ENCODE measurements around the gene AASS.
"Not testable (repeated sequence)": the region's sequence is repeated elsewhere in the genome, so short reads cannot be mapped to it uniquely, and the experiment has no call there.

The AASS gene

GRCh38 chr7:122143751-122144711 lies at the start of gene AASS:
Gene AASS, minus strand, starts transcription at chr7:122144249. Its CDS starts 10,523 bp downstream, at chr7:122133726.
- Histone ChIP-seq H3K4me3 (ENCODE audit: low read depth in 1 of 2, low read length in 2 of 2) (peak within 1 kb of the TSS; percentile 82 to 86), H3K36me3 (ENCODE audit: control insufficient read depth in 1 of 2, insufficient read depth in 2 of 2, low read length in 2 of 2) (no peaks in the 10 kb centered on the region), H3K9me3 (ENCODE audit: control insufficient read depth in 1 of 2, low read length in 2 of 2) (no peaks in the 10 kb centered on the region), H3K9ac (ENCODE audit: low read depth in 1 of 2, low read length in 2 of 2) (peak within 1 kb of the TSS; percentile 52 to 73), H3K4me1 (ENCODE audit: control insufficient read depth in 1 of 2, insufficient read depth in 2 of 2, low read length in 2 of 2) (peaks cover 10 to 13% of the 10 kb centered on the region in 2 donors), H3K27me3 (ENCODE audit: control insufficient read depth in 1 of 2, insufficient read depth in 2 of 2, low read length in 2 of 2) (no peaks in the 10 kb centered on the region), H3K27ac (ENCODE audit: low read depth, low read length) (peak within 1 kb of the TSS; percentile 86)

GRCh38 chr7:122188785-122189184 lies 44.7 kb upstream of the AASS start:
- Histone ChIP-seq H3K9me3 (ENCODE audit: control insufficient read depth in 1 of 2, low read length in 2 of 2) (no peaks in the 10 kb centered on the region), H3K4me3 (ENCODE audit: low read depth in 1 of 2, low read length in 2 of 2) (no peak overlapping the region), H3K36me3 (ENCODE audit: control insufficient read depth in 1 of 2, insufficient read depth in 2 of 2, low read length in 2 of 2) (no peaks in the 10 kb centered on the region), H3K27ac (ENCODE audit: low read depth, low read length) (no peak overlapping the region), H3K27me3 (ENCODE audit: control insufficient read depth in 1 of 2, insufficient read depth in 2 of 2, low read length in 2 of 2) (no peaks in the 10 kb centered on the region), H3K4me1 (ENCODE audit: control insufficient read depth in 1 of 2, insufficient read depth in 2 of 2, low read length in 2 of 2) (no peaks in the 10 kb centered on the region), H3K9ac (ENCODE audit: low read depth in 1 of 2, low read length in 2 of 2) (no peak overlapping the region)

- Histone ChIP-seq H3K36me3 (ENCODE audit: control insufficient read depth in 1 of 2, insufficient read depth in 2 of 2, low read length in 2 of 2) (no peaks in the 10 kb centered on the region), H3K4me3 (ENCODE audit: low read depth in 1 of 2, low read length in 2 of 2) (no peak overlapping the region), H3K27ac (ENCODE audit: low read depth, low read length) (no peak overlapping the region), H3K9me3 (ENCODE audit: control insufficient read depth in 1 of 2, low read length in 2 of 2) (no peaks in the 10 kb centered on the region), H3K27me3 (ENCODE audit: control insufficient read depth in 1 of 2, insufficient read depth in 2 of 2, low read length in 2 of 2) (no peaks in the 10 kb centered on the region), H3K9ac (ENCODE audit: low read depth in 1 of 2, low read length in 2 of 2) (no peak overlapping the region), H3K4me1 (ENCODE audit: control insufficient read depth in 1 of 2, insufficient read depth in 2 of 2, low read length in 2 of 2) (no peaks in the 10 kb centered on the region)
These were observed 39.1 kb upstream of the AASS start for GRCh38 chr7:122183106-122183505.

GRCh38 chr7:122182081-122182480 lies 38.0 kb upstream of the AASS start:
- Histone ChIP-seq H3K4me1 (ENCODE audit: control insufficient read depth in 1 of 2, insufficient read depth in 2 of 2, low read length in 2 of 2) (no peaks in the 10 kb centered on the region), H3K36me3 (ENCODE audit: control insufficient read depth in 1 of 2, insufficient read depth in 2 of 2, low read length in 2 of 2) (no peaks in the 10 kb centered on the region), H3K27me3 (ENCODE audit: control insufficient read depth in 1 of 2, insufficient read depth in 2 of 2, low read length in 2 of 2) (no peaks in the 10 kb centered on the region), H3K27ac (ENCODE audit: low read depth, low read length) (no peak overlapping the region), H3K9ac (ENCODE audit: low read depth in 1 of 2, low read length in 2 of 2) (no peak overlapping the region), H3K4me3 (ENCODE audit: low read depth in 1 of 2, low read length in 2 of 2) (no peak overlapping the region), H3K9me3 (ENCODE audit: control insufficient read depth in 1 of 2, low read length in 2 of 2) (no peaks in the 10 kb centered on the region)

GRCh38 chr7:122172144-122172543 lies 28.1 kb upstream of the AASS start:
- not testable (repeated sequence) for H3K4me1 ChIP-seq (ENCODE audit: control insufficient read depth in 1 of 2, insufficient read depth in 2 of 2, low read length in 2 of 2); H3K9ac ChIP-seq (ENCODE audit: low read depth in 1 of 2, low read length in 2 of 2); H3K4me3 ChIP-seq (ENCODE audit: low read depth in 1 of 2, low read length in 2 of 2); H3K36me3 ChIP-seq (ENCODE audit: control insufficient read depth in 1 of 2, insufficient read depth in 2 of 2, low read length in 2 of 2); H3K9me3 ChIP-seq (ENCODE audit: control insufficient read depth in 1 of 2, low read length in 2 of 2); H3K27ac ChIP-seq (ENCODE audit: low read depth, low read length); H3K27me3 ChIP-seq (ENCODE audit: control insufficient read depth in 1 of 2, insufficient read depth in 2 of 2, low read length in 2 of 2)

- Histone ChIP-seq H3K4me1 (ENCODE audit: control insufficient read depth in 1 of 2, insufficient read depth in 2 of 2, low read length in 2 of 2) (no peaks in the 10 kb centered on the region), H3K9ac (ENCODE audit: low read depth in 1 of 2, low read length in 2 of 2) (no peak overlapping the region), H3K27ac (ENCODE audit: low read depth, low read length) (no peak overlapping the region), H3K27me3 (ENCODE audit: control insufficient read depth in 1 of 2, insufficient read depth in 2 of 2, low read length in 2 of 2) (no peaks in the 10 kb centered on the region), H3K9me3 (ENCODE audit: control insufficient read depth in 1 of 2, low read length in 2 of 2) (no peaks in the 10 kb centered on the region), H3K4me3 (ENCODE audit: low read depth in 1 of 2, low read length in 2 of 2) (no peak overlapping the region), H3K36me3 (ENCODE audit: control insufficient read depth in 1 of 2, insufficient read depth in 2 of 2, low read length in 2 of 2) (no peaks in the 10 kb centered on the region)
These were observed 22.7 kb upstream of the AASS start for GRCh38 chr7:122166740-122167139.

- H3K4me1 ChIP-seq (ENCODE audit: control insufficient read depth in 1 of 2, insufficient read depth in 2 of 2, low read length in 2 of 2), result no peaks in the 10 kb centered on the region
- H3K9me3 ChIP-seq (ENCODE audit: control insufficient read depth in 1 of 2, low read length in 2 of 2), result no peaks in the 10 kb centered on the region
- H3K27ac ChIP-seq (ENCODE audit: low read depth, low read length), result no peak overlapping the region
- H3K36me3 ChIP-seq (ENCODE audit: control insufficient read depth in 1 of 2, insufficient read depth in 2 of 2, low read length in 2 of 2), result no peaks in the 10 kb centered on the region
- no peak overlapping the region for H3K9ac ChIP-seq (ENCODE audit: low read depth in 1 of 2, low read length in 2 of 2)
- no peak overlapping the region for H3K4me3 ChIP-seq (ENCODE audit: low read depth in 1 of 2, low read length in 2 of 2)
- H3K27me3 ChIP-seq (ENCODE audit: control insufficient read depth in 1 of 2, insufficient read depth in 2 of 2, low read length in 2 of 2), result no peaks in the 10 kb centered on the region
These were observed 22.2 kb upstream of the AASS start for GRCh38 chr7:122166275-122166674.

GRCh38 chr7:122161628-122162027 lies 17.6 kb upstream of the AASS start:
- no peaks in the 10 kb centered on the region for H3K9me3 ChIP-seq (ENCODE audit: control insufficient read depth in 1 of 2, low read length in 2 of 2)
- no peak overlapping the region for H3K27ac ChIP-seq (ENCODE audit: low read depth, low read length)
- no peak overlapping the region for H3K4me3 ChIP-seq (ENCODE audit: low read depth in 1 of 2, low read length in 2 of 2)
- H3K9ac ChIP-seq (ENCODE audit: low read depth in 1 of 2, low read length in 2 of 2), result no peak overlapping the region
- no peaks in the 10 kb centered on the region for H3K27me3 ChIP-seq (ENCODE audit: control insufficient read depth in 1 of 2, insufficient read depth in 2 of 2, low read length in 2 of 2)
- no peaks in the 10 kb centered on the region for H3K4me1 ChIP-seq (ENCODE audit: control insufficient read depth in 1 of 2, insufficient read depth in 2 of 2, low read length in 2 of 2)
- H3K36me3 ChIP-seq (ENCODE audit: control insufficient read depth in 1 of 2, insufficient read depth in 2 of 2, low read length in 2 of 2), result no peaks in the 10 kb centered on the region

- no peak overlapping the region for H3K27ac ChIP-seq (ENCODE audit: low read depth, low read length)
- H3K9me3 ChIP-seq (ENCODE audit: control insufficient read depth in 1 of 2, low read length in 2 of 2), result no peaks in the 10 kb centered on the region
- H3K4me1 ChIP-seq (ENCODE audit: control insufficient read depth in 1 of 2, insufficient read depth in 2 of 2, low read length in 2 of 2), result no peaks in the 10 kb centered on the region
- H3K9ac ChIP-seq (ENCODE audit: low read depth in 1 of 2, low read length in 2 of 2), result no peak overlapping the region
- H3K36me3 ChIP-seq (ENCODE audit: control insufficient read depth in 1 of 2, insufficient read depth in 2 of 2, low read length in 2 of 2), result no peaks in the 10 kb centered on the region
- no peaks in the 10 kb centered on the region for H3K27me3 ChIP-seq (ENCODE audit: control insufficient read depth in 1 of 2, insufficient read depth in 2 of 2, low read length in 2 of 2)
- H3K4me3 ChIP-seq (ENCODE audit: low read depth in 1 of 2, low read length in 2 of 2), result no peak overlapping the region
These were observed 11.5 kb upstream of the AASS start for GRCh38 chr7:122155566-122155965.

GRCh38 chr7:122148878-122149277 lies 4.8 kb upstream of the AASS start:
- no peaks in the 10 kb centered on the region for H3K27me3 ChIP-seq (ENCODE audit: control insufficient read depth in 1 of 2, insufficient read depth in 2 of 2, low read length in 2 of 2)
- peaks cover 5% of the 10 kb centered on the region in 2 donors for H3K4me1 ChIP-seq (ENCODE audit: control insufficient read depth in 1 of 2, insufficient read depth in 2 of 2, low read length in 2 of 2)
- no peak overlapping the region for H3K27ac ChIP-seq (ENCODE audit: low read depth, low read length)
- H3K9ac ChIP-seq (ENCODE audit: low read depth in 1 of 2, low read length in 2 of 2), result no peak overlapping the region
- no peaks in the 10 kb centered on the region for H3K9me3 ChIP-seq (ENCODE audit: control insufficient read depth in 1 of 2, low read length in 2 of 2)
- no peak overlapping the region for H3K4me3 ChIP-seq (ENCODE audit: low read depth in 1 of 2, low read length in 2 of 2)
- no peaks in the 10 kb centered on the region for H3K36me3 ChIP-seq (ENCODE audit: control insufficient read depth in 1 of 2, insufficient read depth in 2 of 2, low read length in 2 of 2)

All from duodenal mucosa (tissue), 2 donors.